Activated CD8-positive, alpha-beta memory T cell treated with anti-CD3 and anti-CD28 coated beads for 48 hours (primary cell): ENCODE measurements around the gene APOA1.

ENCODE experiments used
- DNase-seq, 3 experiments: peaks; one replicate each; pipeline ENCODE4 v3.0.0-alpha.2; 2020; ENCODE audit warnings: low read depth in 2 of 3, low spot score in 2 of 3

APOA1 gene

DNA sequence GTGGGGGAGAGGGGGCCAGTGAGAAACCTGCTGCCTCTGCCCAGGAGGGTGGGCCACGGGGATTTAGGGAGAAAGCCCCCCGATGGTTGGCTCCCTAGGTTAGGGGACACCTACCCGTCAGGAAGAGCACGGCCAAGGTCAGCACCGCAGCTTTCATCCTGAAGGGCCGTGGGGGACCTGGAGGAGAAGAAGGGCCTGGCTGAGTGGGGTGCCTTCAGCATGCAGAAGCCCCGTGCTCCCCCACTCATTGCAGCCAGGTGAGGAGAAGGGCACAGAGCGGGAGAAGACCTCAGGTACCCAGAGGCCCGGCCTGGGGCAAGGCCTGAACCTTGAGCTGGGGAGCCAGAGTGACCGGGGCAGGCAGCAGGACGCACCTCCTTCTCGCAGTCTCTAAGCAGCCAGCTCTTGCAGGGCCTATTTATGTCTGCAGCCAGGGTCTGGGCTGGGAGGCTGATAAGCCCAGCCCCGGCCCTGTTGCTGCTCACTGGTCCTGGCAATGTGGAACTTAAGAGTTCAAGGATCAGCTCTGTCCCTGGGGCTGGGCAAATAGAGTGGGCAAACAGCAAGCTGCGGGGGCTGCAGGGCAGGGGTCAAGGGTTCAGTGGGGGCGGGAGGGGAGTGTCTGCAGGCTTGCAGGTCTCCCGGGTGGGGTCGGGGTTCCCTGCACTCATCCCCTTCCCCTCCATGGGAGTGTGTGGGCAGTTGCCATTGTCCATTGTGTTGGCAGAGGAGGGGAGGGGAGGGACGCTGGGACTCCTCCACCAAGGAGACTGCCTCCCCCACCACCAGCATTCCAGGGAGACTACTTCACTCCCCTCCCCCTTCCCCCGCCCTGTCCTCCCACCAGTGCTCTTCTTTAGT, at the start of gene APOA1:
TSS of gene APOA1 (minus strand) at position 392 of the 861 bp plus-strand sequence. CDS start at position 157, 235 bp downstream.
- DNase-seq = no peak

GRCh38 chr11:116885951-116886655, 48.7 kb upstream of the APOA1 start:
- no peak for DNase-seq

DNA sequence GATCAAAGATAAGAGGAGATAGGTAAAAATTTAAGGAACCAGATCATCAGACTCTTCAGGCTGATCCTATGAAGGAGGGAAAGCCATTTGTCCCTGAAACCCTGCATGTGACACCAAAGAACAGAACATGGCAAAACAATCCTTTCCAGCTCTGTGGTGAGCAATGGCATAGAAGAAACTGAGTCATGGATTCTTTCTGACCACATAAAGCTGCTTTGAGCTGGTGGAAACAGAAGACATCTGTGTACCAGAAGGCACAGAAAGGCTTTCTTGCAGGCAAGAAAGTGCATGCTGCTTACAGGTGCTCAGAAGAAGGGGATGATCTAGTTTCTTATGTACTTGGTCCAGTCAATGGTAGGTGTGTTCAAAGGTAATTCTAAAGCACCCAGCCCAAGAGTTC, 45.0 kb upstream of the APOA1 start:
- DNase-seq = no peak

DNA sequence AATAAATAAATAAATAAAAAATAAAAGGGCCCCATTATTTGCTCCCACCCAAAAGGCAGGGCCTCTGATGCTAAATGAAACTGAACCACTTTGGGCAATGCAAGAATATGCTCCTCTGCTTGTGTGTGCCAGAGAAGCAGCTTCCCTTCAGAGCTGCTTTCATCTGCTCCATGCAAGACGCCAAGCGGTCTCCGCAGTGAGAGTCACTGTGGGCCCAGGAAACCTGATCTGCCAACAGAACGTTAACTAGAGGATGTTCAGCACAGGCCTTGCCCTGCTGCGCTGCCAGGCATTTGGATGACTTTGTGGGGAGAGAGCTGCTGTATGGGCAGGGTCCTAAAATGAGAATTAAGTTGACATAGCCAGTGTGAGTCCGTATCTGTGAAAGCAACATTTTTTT, 43.7 kb upstream of the APOA1 start:
- no peak for DNase-seq

- DNase-seq = no peak
Measured at GRCh38 chr11:116879800-116880625, 42.6 kb upstream of the APOA1 start.

DNA sequence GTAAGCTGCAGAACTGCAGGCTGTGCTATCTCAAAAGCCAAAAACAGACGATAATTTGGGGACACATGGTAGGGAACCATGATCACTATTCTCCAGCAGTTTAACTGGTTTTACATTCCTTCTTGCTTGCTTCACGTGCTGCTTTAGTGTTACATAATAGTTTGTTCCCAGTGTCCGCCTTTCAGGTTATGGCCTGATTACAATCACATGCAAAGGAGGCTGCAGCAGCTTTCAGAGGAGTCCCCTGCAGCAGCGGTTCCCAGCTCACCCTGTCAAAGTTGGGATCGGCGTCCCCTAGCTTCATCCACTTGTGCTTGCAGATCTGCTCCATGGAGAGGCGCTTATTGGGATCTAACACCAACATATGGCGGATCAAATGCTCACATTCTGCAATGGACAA, 39.2 kb upstream of the APOA1 start:
- no peak for DNase-seq

GRCh38 chr11:116875194-116875593, 37.8 kb upstream of the APOA1 start:
- no peak for DNase-seq

DNA sequence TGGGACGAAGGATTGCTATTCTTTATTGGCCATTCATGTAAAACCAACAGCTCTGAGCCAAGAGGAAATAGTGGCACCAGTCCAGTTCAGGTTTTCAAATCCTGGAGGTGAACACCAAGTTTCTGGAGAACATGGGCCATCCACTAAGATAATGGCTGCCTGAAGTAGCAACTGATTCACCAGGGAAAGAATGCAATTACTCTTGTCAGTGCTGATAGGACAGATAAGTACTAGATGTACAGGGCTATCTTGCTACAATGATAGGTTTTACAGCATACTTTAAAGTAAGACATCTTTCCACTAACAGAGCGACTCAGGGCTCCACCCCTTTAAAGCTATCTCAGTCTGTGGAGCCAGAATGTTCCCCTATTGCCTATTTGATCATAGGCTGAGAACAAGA, 36.8 kb upstream of the APOA1 start:
- DNase-seq = no peak

DNA sequence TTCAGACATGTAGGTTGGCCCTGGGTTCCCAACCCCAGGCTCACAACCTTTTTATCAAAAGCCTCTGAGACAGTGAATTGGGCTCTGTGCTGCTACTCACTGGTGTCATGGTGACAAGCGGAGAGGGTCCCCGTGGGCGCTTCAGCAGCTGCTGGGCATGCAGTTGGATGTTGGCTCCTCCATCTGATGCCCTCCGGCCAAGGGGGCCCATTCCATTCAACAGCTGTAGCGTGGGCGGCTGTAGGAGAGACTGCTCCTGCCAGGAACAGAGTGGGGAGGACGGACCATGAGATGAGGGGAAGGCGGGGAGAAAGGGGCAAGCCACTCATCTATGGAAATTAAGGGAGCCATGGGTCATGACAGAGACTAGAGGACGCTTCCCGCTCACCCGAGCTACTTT, 36.0 kb upstream of the APOA1 start:
- no peak for DNase-seq

- no peak for DNase-seq
Measured at GRCh38 chr11:116871248-116871647, 33.8 kb upstream of the APOA1 start.

DNA sequence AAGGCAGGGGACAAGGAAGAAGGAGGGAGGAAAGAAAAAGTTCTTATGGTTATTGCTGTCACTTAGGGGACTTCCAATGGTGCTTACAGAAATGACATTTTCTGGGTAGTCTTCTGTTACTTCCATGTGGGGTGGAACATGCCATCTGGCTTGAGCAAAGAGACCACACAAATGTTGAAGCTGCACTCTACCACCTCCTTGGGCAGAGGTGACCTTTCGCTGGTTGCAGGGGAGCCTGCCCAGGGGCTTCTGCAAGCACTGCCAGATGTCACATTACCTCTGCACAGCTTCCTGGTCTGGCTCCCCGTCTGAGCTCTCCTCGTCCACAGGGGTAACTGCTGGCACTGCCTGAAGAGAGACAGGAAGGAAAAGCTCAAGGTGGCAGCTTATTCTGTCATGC, 32.6 kb upstream of the APOA1 start:
- DNase-seq = no peak

DNA sequence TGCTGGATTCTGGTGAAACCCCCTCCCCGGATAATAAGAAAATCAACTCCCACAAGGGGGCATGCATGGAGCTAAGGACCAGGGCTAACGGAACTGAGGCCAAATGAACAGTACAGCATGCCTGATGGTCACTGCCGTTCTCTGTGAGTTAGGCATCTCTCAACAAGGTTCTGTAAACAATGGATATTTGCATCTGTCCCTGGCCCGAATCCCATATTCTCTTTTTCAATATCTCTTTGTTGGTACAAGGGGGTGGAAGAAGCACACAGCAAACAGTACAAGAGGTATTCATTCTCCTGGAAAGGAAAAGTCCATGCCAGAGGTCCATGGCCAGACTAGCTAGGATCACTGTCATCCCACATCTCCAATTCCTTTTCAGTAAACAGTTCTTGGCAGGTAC, 32.2 kb upstream of the APOA1 start:
- no peak for DNase-seq

- DNase-seq = no peak
Measured at GRCh38 chr11:116868066-116868465, 30.6 kb upstream of the APOA1 start.

- DNase-seq = no peak
Measured at GRCh38 chr11:116867619-116868018, 30.2 kb upstream of the APOA1 start.

- DNase-seq = no peak
Measured at GRCh38 chr11:116866804-116867455, 29.5 kb upstream of the APOA1 start.

GRCh38 chr11:116865696-116866095, 28.3 kb upstream of the APOA1 start:
- DNase-seq = no peak

GRCh38 chr11:116864531-116864930, 27.1 kb upstream of the APOA1 start:
- no peak for DNase-seq

DNA sequence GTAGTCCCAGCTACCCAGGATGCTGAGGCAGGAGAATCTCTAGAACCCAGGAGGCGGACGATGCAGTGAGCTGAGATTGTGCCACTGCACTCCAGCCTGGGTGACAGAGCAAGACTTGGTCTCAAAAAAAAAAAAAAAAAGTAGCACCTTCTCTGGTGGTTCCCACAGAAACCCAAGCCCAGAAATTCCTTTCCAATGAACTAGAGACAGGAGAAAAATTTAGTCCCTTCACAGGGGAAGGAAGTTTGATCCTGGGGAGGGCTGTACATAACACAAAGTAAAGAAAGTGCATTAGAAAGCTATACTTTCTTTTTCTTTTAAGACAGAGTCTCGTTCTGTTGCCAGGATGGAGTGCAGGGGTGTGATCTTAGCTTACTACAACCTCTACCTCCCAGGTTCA, 25.5 kb upstream of the APOA1 start:
- DNase-seq = no peak

DNA sequence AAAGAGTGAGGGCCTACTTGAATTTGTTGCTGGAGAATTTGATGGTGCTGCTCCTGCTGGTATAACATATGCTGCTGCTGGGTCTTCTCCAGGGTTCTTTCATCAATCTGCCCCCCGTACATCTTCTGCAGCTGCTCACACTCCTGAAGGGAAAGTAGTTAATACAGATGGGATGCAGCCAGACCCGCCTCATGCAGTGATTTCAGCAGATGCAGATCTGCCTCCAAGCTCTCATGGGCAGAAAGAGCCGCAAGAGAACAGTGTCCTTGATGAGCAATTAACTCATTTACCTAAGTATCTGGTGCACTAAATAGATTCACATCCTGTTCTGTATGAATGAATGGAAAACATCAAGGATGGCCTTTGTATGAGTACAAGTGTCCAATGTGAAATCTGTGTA, 24.8 kb upstream of the APOA1 start:
- DNase-seq = no peak

DNA sequence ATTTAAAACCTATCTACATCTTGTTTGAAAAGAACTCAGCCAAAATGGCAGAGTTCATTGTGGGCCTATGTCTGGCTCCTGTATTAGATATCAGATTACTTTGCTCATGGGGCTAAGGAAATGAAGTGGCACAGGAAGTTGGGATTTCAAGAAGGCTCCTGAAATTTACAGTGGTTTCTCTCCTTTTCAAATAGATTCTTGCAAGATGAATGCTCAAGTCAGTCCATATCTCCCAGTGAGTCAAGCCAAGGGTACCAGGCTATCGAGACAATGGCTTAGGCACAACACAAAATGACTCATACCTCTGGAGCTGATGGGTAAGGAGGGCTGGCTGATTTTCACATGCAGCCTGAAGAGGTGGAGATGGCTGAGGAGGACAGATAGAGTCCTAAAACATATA, 24.1 kb upstream of the APOA1 start:
- no peak for DNase-seq

GRCh38 chr11:116860303-116860702, 22.9 kb upstream of the APOA1 start:
- DNase-seq = no peak
